ENCODE data around the gene CGB7.
"Not testable (repeated sequence)": the region's sequence is repeated elsewhere in the genome, so short reads cannot be mapped to it uniquely, and the experiment has no call there.

Gene CGB7

DNA sequence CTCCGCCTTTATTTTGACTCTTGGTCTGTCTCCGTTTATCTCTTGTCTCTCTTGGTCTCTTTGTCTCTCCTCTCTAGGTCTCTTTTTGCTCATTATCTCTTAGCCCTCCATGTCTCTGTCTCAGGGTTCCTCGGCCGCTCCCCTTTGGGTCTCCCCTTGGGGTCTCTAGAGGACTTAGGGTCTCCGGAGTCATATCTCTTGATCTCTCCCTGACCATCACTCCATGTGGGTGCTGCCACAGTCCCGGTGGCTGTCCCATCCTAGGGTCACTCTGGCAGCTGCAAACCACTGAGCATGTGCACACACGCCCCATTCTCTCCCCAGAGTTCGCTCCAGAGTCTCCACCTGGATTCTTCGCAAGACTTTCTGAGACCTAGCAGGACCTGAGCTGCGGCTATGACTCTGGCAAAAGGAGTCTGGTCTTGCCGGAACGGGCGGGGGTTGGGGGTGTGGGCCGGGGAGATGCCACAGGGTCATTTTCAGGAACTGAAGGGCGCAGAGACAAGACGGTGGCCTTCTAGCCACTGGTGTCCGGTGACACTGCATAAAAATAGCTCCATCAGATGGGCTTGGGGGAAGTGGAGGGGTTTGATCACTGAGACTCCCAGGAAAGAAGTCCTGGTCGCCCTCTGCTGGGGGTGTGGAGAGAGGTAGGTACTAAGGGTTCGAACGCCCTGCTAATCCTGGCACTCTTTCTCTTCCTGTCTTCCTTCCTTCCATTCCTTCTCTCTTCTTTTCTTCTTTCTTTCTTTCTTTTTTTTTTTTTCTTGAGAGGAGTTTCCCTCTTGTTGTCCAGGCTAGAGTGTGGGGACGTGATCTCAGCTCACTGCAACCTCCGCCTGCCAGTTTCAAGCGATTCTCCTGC is 16.2 kb upstream of the CGB7 start:
- DNase-seq: no peak

DNA sequence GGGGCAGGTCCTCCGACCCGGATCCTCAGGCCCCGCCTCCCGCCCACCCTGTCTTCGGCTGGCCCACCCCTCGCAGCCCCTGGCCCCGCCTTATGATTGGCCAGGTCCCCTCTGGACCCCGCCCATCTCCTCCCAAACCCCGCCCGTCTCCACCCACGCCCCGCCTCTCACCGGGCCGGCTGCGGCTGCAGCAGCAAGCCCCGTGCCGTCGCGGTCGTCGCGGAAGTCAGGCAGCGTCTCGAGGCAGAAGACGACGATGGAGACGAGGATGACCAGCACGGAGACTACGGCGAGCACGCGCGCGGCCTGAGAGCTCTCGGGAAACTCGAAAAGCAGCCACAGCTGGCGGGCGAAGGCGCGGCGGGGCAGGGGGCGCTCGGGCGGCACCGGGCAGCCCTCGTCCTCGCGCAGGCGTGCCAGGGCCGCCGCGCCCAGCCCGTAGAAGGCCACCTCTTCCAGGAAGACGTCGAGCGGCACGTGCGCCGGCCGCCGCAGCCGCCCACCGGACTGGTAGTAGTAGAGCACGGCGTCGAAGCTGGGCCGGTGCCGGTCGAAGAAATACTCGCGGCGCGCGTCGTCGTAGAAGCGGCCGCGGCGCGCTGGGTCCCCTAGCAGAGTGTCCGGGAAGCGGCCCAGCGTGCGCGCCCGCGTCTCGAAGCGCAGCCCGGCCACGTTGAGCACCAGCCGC is 14.5 kb upstream of the CGB7 start:
- no peak for DNase-seq

DNA sequence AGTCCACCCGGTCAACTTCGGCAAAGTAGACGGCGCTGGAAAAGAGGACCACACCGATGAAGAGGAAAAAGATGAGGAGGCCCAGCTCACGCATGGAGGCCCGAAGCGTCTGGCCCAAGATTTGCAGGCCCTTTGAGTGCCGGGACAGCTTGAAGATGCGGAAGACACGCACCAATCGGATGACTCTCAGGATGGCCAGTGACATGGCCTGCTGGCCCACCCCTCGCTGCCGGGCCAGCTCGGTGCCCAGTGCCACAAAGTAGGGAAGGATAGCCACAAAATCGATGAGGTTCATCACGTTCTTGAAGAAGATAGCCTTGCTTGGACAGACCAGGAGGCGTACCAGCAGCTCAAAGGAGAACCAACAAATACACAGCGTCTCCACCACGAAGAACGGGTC is 12.9 kb upstream of the CGB7 start:
- no peak for DNase-seq

DNA sequence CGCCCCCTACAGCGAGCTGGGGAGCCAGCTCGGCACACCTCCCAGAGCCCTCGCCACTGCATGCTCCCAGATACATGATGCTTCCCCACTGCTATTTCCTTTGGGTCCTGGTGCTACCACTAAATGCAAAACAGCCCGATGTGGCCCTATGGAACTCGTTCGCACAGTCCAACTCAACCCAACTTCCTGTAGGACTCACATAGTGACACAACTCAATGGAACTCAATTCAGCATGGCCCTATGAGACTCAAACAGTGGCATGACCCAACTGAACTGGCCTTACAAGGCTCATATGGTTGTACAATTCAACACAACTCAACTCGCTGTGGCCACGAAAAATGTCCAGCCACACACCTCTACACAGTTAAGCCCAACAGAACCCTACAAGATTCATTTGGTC is 11.5 kb upstream of the CGB7 start:
- no peak for DNase-seq

DNA sequence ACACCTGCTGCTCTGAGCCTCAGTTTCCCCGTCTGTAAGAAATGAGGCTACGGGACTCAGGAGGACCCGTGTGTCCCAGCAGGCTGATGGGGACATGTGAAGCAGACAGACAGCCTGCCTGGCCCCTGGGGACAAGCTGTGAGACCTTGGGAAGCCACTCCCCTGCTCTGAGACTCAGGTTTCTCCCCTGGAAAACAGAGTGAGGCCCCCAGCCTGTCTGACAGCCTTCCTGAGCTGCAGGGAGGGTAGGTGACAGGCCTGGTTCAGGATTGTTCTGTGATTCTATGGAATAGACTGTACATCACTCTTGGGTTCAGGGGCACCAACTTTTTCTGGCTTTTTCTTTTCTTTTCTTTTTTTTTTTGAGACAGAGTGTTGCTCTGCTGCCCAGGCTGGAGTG is 10.0 kb upstream of the CGB7 start:
- no peak for DNase-seq

DNA sequence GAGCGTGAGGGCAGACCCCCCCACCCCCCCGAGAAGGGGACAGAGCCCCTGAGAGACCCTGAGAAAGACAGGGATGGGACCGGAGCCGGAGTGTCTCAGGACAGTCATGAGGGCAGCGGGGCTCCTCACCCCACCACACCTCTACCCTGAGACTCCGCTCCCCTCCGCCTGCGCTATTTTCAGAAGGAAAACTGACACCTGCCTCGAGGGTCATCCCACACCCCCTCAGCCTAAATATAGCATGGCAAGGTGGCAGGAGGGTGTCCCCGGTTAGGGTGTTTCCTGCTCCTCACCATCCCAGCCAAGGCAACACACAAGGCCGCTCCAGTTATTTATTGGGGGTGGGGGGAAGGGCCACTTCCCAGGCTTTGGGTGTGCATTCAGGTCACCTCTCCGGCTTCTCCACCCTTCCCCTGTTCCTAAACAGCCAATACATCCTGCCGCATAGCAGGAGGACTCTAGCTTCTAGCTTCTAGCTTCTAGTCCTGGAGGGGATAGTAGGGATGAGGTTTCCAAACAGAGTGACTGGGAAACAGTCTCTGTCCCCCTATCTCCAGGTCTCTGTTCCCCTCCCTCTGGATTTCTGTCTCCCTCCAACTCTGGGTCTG is 8.5 kb upstream of the CGB7 start:
- DNase-seq: no peak

DNA sequence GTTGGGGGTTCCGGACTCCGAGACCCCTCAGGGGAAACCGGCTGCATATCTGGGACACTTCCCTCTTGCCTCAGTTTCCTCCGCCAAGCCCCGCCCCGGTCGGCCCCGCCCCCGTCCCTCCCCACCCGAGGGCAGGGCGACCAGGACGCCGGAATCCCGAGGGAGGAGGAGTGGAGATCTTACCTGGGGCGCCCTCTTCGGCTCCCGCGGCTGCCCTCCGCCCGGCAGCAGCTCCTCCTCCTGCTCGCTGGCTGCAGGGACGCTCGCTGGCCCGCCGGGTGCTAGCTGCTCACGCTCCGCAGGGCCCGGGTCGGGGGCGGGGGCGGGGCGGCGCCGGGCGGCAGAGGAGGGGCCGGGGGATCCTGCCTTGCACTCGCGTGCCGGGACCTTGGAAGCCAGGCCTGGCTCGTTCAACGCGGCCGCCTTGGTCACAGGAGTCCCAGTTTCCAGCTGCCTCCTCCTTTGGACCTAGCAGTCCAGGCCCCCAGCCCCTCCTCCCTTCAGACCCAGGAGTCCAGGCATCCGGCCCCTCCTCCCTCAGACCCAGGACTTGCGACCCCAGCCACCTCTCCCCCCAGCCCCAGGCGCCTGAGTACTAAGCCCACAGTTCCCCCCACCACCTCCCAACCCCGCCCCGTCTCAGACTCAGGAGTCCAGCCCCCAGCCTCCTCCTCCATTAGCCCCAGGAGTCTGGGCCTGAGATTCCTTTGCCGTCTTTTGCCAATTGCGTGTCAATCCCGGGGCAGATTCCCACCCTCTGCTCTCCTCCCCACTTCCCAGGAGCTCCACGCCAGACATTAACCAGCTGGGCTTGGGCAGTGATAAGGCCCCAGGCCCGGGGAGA is 7.4 kb upstream of the CGB7 start, which contains the start of gene NTF4:
NTF4 (minus strand) TSS at position 51 of the 844 bp plus-strand sequence. CDS start 2,821 bp downstream, outside the sequence.
- DNase-seq: no peak

DNA sequence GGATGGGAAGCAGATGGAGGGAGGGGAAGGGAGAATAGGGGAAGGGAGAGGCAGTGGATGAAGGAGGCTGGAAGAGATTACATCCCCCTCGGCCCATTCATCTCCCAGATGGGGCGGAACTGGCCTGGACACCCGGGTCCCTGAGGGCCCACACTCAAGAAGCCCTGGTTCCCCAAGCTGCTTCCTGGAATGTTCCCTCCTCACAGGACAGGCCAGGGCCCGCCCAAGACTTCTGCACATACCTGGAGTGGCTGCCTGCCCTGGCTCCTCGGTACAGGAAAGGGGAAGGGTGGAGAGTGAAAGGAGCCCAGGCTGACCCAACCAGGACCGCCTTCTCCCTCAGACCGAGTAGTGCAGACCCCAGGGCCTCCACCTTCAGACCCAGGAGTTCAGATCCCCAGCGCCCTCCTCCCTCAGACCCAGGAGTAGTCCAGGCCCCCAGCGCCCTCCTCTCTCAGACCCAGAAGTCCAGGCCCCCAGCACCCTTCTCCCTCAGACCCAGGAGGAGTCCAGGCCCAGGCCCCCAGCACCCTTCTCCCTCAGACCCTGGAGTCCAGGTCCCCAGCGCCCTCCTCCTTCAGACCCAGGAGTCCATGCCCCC is 6.6 kb upstream of the CGB7 start:
- no peak for DNase-seq

DNA sequence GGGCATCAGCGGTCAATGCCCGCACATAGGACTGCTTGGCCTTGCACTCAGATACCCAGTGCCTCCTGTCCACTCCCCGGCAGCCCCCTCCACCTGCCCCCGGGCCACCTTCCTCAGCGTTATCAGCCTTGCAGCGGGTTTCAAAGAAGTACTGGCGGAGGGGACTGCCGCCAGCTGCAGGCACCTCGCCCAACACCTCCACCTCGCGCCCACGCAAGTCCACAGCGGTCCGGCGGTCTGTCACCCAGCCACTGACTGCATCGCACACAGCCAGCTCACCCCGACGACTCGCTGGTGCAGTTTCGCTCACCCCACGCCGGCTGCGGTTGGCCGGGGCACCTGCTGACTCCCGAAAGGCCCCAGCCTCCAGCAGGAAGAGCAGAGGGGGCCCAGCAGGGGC is 3.9 kb upstream of the CGB7 start:
- DNase-seq: no peak

DNA sequence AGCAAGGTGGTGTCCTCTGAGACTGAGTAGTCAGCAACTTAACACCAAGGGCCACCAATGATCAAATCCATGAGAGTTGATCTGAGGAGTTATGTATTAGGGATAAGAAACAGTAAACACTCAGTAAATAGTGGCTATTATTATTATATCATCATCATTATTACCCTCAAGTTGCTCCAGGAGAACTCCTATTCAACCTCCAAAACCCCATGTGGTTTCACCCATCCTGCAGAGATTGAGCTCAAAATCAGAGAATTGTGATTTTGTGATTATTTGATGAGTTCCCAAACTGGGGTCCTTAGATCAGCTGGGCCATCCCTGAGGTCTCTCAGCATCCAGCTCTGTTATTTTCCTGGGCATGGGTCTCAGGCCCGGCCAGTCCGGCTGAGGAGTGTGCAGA is 3.5 kb upstream of the CGB7 start:
- no peak for DNase-seq

DNA sequence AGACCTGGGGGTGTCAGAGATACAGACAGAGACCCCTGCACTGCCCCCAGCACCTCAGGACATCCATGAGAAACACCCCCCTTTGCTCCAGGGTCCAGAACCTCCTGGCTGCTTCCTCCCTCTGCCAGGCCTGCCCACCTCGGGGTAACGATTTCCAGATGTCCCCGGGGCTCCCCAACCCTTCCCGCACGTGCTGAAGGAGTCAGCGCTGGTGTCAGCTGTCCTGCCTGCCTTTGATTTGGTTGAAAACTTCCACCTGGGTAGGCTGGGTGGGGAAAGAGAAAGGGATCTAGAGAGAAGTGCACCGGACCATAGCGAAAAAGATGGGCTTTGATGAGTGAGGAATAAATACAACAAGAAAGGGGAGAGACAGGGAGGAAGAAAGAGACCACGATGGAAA is 1.5 kb upstream of the CGB7 start:
- no peak for DNase-seq

DNA sequence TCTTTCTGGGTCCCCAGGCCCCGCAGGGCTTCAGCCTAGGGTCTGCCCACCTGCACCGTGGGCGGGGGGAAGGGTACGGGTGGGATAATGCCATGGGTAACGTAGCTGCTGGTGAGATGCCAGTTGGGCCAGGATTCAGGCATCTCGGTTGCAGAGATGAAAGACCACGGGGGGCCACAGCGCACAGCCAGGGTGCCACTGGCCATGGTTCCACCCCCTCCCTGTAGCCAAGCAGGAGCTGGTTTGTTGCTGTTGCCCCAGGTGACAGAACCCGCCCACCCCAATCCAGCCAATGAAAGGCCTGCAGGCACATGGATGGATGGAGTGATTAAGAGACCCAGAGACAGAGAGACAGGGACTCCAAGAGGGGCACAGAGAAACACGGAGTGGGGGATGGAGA is 1.0 kb upstream of the CGB7 start:
- no peak for DNase-seq

DNA sequence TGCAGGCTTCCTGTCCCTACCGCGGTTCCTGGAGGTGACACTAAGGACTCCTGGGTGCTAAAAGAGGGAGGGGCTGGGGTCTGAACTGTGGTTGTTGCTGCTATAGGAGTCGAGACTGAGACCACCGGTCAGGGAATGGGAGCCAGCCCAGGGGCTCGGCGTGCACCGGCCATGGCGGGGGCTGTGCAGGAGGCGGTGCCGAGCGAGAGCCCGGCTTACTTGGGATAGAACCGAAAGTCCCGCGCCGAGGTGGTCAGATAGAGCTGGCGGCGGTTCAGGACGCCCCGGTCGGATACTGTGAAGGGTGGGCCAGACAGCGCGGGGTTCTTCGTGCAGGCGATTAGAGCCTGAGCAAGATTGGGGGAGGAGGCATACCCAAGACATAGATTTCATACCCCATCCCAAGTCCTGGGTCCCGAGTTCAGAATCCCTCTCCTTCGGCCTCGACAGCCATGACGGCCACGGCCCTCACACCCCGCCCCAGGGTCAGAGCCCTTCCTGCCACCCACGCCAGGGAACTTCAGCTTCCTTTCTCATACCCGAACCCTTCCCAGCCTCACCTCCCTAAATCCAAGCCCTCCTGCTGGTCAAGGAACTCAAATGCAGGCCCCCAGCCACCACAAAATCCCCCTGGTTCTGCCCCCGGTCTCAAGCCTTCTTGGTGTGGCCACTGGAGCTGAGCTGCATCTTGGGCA is 500 bp downstream of the CGB7 start:
- DNase-seq: not testable (repeated sequence)

DNA sequence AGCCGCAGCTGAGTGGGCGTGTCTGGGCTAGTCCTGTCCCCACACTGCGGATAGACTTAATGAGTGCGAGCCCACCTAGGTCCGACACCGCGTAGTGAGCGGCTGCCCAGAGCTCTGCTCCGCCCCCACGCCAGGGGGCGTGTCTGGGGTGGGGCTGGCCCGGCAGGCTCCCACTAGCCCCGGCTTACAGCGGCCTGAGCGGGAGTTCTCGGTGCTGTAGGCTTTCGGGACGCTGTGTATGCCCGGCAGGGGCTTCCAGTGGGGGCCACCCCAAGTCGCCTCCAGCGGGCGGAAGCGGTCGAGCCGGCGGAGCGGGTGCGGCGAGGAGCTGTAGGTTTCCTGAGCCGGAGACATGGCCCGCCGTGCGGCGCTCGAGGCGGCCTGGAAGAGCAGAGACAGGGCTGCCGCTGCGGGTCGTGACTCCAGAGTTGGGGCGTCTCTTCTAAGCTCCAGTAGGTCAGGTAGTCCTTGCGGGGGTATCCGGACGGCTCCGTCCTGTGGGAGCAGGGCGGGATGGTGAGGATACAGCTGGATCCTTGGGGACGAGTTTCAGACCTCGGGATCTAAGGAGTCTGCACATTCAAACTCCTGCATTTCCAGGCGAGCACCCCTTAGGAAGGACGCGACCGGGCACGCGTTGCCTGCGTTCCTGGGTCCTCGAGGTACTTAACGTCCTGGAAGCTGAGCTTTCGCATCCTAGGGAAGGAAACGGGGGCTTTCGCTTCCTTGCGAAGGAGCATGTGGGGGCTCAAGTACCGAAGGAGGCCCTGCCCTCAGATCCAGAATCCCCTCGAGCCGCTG is 1.2 kb downstream of the CGB7 start:
- DNase-seq: peak; percentile 44

DNA sequence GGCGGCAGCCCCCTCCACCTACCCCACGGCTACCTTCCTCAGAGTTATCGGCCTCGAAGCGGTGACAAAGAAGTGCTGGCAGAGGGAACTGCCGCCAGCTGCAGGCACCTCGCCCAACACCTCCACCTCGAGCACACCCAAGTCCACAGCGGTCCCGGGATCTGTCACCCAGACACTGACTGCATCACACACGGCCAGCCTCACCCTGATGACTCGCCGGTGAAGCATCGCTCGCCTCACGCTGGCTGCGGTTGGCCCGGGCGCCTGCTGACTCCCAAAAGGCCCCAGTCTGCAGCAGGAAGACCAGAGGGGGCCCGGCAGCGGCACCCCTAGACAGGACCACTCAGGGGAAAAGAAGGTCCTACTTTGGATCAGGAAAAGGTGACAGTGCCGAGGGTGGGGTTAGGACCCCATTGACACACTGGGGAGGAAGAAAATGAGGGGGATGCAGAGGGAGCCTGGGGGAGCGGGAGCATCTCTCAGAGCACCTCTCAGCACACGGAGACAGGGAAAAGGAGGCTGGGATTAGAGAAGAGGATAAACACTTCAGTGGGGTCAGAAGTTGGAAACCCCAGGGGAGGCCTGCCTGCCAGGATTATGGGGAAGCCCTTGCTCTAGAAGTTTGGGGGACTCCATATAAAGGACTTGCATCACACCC is 7.0 kb downstream of the CGB7 start:
- DNase-seq: not testable (repeated sequence)

DNA sequence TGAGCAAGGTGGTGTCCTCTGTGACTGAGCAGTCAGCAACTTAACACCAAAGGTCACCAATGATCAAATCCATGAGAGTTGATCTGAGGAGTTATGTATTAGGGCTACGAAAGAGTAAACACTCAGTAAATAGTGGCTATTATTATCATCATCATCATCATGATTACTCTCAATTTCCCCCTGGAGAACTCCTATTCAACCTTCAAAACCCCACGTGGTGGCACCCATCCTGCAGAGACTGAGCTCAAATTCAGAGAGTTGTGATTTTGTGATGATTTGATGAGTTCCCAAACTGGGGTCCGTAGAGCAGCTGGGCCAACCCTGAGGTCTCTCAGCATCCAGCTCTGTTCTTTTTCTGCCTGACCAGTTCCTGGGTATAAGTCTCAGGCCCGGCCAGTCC is 7.7 kb downstream of the CGB7 start:
- not testable (repeated sequence) for DNase-seq

DNA sequence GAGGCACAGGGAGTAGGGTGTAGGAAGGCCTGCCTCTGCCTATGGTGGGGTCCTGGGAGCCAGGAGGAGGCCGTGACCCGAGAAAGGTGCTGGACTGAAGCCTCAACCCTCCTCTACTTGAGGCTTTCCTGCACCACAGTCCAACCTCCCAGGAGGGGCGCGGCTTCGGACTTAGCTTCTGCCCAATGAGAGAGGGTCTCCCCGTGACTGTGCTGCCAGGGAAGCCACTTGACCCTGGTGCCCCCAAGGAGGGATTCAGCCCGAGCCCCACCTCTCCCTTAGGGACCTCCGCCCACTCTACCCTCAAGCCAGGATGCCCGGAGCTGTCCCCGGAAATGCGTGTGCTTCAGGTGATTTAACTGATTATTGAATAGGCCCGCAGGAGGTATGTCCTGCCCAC is 8.5 kb downstream of the CGB7 start, which contains the start of gene CGB8:
CGB8 (minus strand) TSS at position 101 of the 400 bp plus-strand sequence. CDS start 372 bp downstream, outside the sequence.
- not testable (repeated sequence) for DNase-seq

DNA sequence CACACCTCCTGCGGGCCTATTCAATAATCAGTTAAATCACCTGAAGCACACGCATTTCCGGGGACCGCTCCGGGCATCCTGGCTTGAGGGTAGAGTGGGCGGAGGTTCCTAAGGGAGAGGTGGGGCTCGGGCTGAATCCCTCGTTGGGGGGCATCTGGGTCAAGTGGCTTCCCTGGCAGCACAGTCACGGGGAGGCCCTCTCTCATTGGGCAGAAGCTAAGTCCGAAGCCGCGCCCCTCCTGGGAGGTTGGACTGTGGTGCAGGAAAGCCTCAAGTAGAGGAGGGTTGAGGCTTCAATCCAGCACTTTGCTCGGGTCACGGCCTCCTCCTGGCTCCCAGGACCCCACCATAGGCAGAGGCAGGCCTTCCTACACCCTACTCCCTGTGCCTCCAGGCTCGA is 14.0 kb downstream of the CGB7 start, which contains the start of gene CGB5:
CGB5 (plus strand) TSS at position 301 of the 400 bp plus-strand sequence. CDS start 362 bp downstream, outside the sequence.
- not testable (repeated sequence) for DNase-seq

DNA sequence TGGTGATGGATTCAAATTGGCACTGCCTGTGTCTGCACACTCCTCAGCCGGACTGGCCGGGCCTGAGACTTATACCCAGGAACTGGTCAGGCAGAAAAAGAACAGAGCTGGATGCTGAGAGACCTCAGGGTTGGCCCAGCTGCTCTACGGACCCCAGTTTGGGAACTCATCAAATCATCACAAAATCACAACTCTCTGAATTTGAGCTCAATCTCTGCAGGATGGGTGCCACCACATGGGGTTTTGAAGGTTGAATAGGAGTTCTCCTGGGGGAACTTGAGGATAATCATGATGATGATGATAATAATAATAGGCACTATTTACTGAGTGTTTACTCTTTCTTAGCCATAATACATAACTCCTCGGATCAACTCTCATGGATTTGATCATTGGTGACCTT is 14.9 kb downstream of the CGB7 start:
- DNase-seq: not testable (repeated sequence)

DNA sequence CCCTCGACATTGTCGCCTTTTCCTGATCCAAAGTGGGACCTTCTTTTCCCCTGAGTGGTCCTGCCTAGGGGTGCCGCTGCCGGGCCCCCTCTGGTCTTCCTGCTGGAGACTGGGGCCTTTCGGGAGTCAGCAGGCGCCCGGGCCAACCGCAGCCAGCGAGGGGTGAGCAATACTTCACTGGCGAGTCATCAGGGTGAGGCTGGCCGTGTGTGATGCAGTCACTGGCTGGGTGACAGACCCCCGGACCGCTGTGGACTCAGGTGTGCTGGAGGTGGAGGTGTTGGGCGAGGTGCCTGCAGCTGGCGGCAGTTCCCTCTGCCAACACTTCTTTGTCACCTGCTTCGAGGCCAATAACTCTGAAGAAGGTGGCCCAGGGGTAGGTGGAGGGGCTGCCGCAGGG is 15.4 kb downstream of the CGB7 start:
- no peak for DNase-seq
